GM19240 (cell line): ENCODE data around the gene LRRC1.
A peak's percentile ranks its signal among the peaks of the same experiment; 100 is the strongest.
"Not testable (repeated sequence)": the region's sequence is repeated elsewhere in the genome, so short reads cannot be mapped to it uniquely, and the experiment has no call there.

Source experiments
- DNase-seq: peaks from one replicate; pipeline ENCODE4 v3.0.0; 2011; ENCODE audit warnings: low spot score; ENCODE audit not compliant: insufficient read length

Gene LRRC1

GRCh38 chr6:53792016-53792415, 2.8 kb upstream of the LRRC1 start:
- no peak for DNase-seq

GRCh38 chr6:53792973-53793317, 1.9 kb upstream of the LRRC1 start:
- DNase-seq = no peak

GRCh38 chr6:53793318-53794136, 1.3 kb upstream of the LRRC1 start:
- DNase-seq = no peak

- peak; percentile 15 for DNase-seq
These were observed 577 bp upstream of the LRRC1 start for GRCh38 chr6:53794137-53794719.

GRCh38 chr6:53795340-53795701, 516 bp downstream of the LRRC1 start:
- DNase-seq = no peak

GRCh38 chr6:53795702-53796450, 1.1 kb downstream of the LRRC1 start:
- DNase-seq = no peak

- DNase-seq = no peak
These were observed 1.6 kb downstream of the LRRC1 start for GRCh38 chr6:53796451-53796780.

GRCh38 chr6:53796791-53797190, 2.0 kb downstream of the LRRC1 start:
- no peak for DNase-seq

- no peak for DNase-seq
These were observed 2.5 kb downstream of the LRRC1 start for GRCh38 chr6:53797304-53797703.

GRCh38 chr6:53799340-53799739, 4.5 kb downstream of the LRRC1 start:
- DNase-seq = no peak

GRCh38 chr6:53801022-53801421, 6.2 kb downstream of the LRRC1 start:
- no peak for DNase-seq

- DNase-seq = no peak
These were observed 7.8 kb downstream of the LRRC1 start for GRCh38 chr6:53802582-53802981.

GRCh38 chr6:53803081-53803860, 8.5 kb downstream of the LRRC1 start:
- DNase-seq = no peak

- DNase-seq = no peak
These were observed 10.2 kb downstream of the LRRC1 start for GRCh38 chr6:53805016-53805415.

- DNase-seq = no peak
These were observed 10.9 kb downstream of the LRRC1 start for GRCh38 chr6:53805725-53806124.

- DNase-seq = not testable (repeated sequence)
These were observed 12.8 kb downstream of the LRRC1 start for GRCh38 chr6:53807606-53808005.

- DNase-seq = no peak
These were observed 13.6 kb downstream of the LRRC1 start for GRCh38 chr6:53808302-53808881.

- no peak for DNase-seq
These were observed 14.9 kb downstream of the LRRC1 start for GRCh38 chr6:53809691-53810090.

GRCh38 chr6:53811082-53811481, 16.3 kb downstream of the LRRC1 start:
- no peak for DNase-seq

GRCh38 chr6:53811746-53812145, 16.9 kb downstream of the LRRC1 start:
- DNase-seq = no peak

- DNase-seq = no peak
These were observed 18.3 kb downstream of the LRRC1 start for GRCh38 chr6:53813096-53813495.

- no peak for DNase-seq
These were observed 19.0 kb downstream of the LRRC1 start for GRCh38 chr6:53813801-53814200.
